Epithelial cell of proximal tubule (primary cell): ENCODE results near the gene METRN. TPM values are rescaled to one million over a fixed set of nuclear protein-coding genes. Genes with fewer than 3 reads are reported as not detected.
A peak's percentile ranks its signal among the peaks of the same experiment; 100 is the strongest.

ENCODE experiments used
- DNase-seq: peaks from one replicate; pipeline ENCODE4 v3.0.0-alpha.2; 2011; ENCODE audit warnings: low read depth
- H3K4me3 ChIP-seq: 2 replicates; pipeline ENCODE4 v1.5.1; 2011; ENCODE audit warnings: low read depth, mild to moderate bottlenecking, low read length
- total RNA-seq: library from RNA; depleted of rRNA; stranded (reverse); fragments of >200 nt; gene quantifications from 2 replicates; pipeline ENCODE4 v1.2.3, GENCODE V29; 2015
- TF ChIP-seq, protein P1 (sequence below): conservative IDR thresholded peaks from 2 replicates; pipeline ENCODE4 v1.5.1; 2012; ENCODE audit warnings: low read depth, mild to moderate bottlenecking, low read length

Gene METRN
- total RNA-seq, 1 donor from 2014 or later = 183 TPM

DNA sequence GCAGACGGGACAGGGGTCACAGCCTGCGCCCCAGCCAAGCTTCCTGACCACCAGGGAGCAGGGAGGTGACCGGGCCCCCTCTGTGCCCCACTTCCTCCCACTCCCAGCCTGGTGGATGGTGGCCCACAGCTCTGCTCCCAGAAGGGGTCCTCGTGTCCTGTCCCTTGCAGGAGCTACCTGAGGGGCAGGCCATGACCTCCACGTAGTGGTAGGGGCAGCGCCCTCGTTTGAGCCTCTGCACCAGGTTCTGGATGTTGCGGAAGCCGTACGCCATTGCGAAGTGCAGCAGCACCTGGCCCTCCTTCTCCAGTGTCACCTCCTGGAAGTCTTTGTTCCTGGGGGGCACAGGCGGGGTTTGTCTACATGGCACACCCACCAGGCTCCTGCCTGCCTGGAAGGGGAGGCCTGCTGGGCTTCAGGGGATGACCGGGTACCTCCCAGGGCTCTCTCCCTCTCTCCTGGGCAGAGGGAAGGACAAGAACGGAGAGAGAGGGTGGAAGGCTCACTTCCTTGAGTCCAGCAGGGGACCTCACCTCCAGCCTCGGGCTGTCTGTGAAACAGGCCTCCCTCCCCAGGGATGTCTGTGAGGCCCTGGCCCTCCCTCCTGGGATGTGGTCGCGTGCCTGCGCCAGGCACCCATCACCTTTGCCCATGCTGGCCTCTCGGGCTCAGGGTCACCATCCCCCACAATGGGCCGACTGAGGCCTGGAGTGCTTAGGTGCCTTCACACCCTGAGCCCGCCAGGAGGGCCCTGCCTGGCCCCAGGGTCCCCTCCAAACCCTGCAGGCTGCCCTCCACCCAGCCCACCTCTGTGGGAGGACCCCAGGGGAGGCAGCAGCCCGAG is 16.0 kb downstream of the METRN start:
- TF ChIP-seq, protein P1, sequence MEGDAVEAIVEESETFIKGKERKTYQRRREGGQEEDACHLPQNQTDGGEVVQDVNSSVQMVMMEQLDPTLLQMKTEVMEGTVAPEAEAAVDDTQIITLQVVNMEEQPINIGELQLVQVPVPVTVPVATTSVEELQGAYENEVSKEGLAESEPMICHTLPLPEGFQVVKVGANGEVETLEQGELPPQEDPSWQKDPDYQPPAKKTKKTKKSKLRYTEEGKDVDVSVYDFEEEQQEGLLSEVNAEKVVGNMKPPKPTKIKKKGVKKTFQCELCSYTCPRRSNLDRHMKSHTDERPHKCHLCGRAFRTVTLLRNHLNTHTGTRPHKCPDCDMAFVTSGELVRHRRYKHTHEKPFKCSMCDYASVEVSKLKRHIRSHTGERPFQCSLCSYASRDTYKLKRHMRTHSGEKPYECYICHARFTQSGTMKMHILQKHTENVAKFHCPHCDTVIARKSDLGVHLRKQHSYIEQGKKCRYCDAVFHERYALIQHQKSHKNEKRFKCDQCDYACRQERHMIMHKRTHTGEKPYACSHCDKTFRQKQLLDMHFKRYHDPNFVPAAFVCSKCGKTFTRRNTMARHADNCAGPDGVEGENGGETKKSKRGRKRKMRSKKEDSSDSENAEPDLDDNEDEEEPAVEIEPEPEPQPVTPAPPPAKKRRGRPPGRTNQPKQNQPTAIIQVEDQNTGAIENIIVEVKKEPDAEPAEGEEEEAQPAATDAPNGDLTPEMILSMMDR = no peak
- no peak for DNase-seq
- H3K4me3 ChIP-seq = no peak overlapping the region

GRCh38 chr16:732332-732731 is 17.4 kb downstream of the METRN start:
- TF ChIP-seq, protein P1 = no peak
- no peak for DNase-seq
- no peak overlapping the region for H3K4me3 ChIP-seq

DNA sequence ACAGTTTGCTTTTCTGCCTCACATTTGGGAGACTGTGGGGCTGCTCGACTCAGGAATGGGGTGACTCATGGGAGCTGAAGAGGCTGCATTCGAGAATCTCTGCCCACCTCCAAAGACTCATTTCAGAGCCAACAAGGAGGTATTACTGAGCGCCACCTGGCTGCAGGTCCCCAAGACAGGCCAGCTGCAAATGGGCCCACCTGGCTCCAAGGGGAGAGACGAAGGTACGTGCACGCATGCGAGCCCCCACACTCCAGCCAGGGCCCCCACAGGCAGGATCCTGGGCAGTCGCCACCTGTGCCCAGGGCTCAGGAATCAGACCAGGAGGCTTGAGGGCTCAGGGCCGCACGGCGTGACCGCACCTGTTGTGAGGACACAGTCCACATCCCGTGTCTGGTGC is 18.0 kb downstream of the METRN start:
- DNase-seq = no peak
- TF ChIP-seq, protein P1 = no peak
- no peak overlapping the region for H3K4me3 ChIP-seq

GRCh38 chr16:733382-734207 is 18.7 kb downstream of the METRN start:
- TF ChIP-seq, protein P1 = peak; percentile 39
- H3K4me3 ChIP-seq = no peak overlapping the region
- DNase-seq = no peak

- DNase-seq = no peak
- H3K4me3 ChIP-seq = no peak overlapping the region
- TF ChIP-seq, protein P1 = no peak
Measured at GRCh38 chr16:734208-734980, 19.5 kb downstream of the METRN start.

DNA sequence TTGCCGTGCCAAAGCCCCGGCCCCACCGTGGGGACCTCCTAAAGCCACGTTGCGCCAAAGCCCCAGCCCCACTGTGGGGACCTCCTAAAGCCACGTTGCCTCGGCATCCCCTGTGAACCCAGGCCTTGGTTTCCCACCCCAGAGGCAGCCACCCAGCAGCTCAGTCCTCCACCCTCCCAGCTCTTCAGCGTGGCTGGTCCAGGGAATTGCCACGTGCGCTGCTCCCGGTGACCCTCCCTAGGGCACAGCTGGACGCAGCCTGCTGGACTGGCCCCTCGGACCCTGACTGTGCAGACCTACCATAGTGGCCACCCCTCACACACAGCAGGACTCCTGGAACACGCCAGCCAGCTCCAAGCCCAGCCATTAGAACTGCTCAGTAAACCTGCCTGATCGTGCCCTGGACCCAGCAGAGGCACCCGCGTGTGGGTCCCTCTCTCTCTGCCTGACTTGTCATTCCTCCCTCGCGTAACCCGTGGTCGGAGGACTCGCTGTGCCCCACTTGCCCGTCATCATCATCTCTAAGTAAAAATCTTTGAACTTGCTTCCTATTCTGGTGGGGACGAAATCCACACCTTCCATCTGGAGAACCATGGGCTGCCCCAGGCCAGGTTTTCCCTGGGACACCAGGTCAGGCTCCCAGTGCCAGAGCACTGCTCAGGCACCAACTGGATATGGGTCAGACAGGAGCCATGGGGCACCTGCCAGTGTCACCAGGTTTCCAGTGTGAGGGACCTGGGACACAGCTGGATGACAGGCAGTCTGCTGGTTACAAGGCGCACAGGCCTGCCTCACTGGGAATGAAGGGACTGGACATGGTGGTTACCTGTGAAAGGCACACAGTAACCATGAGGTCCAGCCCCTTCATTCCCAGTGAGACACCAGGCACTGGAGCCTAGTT is 20.3 kb downstream of the METRN start:
- no peak overlapping the region for H3K4me3 ChIP-seq
- TF ChIP-seq, protein P1 = no peak
- no peak for DNase-seq
